ENCODE data around the gene NIM1K. TPM values are rescaled to one million over a fixed set of nuclear protein-coding genes. Genes with fewer than 3 reads are reported as not detected.

NIM1K gene
- total RNA-seq, 1 donor from 2014 or later, result 0.25 TPM

GRCh38 chr5:43236653-43237355, 44.8 kb downstream of the NIM1K start:
- no peak for DNase-seq
- no peak overlapping the region for H3K27ac ChIP-seq (replicated peaks)
- no peaks in the 10 kb centered on the region for H3K4me1 ChIP-seq
- intact Hi-C loops (cut with micrococcal nuclease), result no loop called here
- TF ChIP-seq CTCF (IDR thresholded peaks at IDR 0.05; ENCODE audit: borderline replicate concordance), result no peak
- no peaks in the 10 kb centered on the region for H3K9me3 ChIP-seq (replicated peaks)
- no peaks in the 10 kb centered on the region for H3K27me3 ChIP-seq (ENCODE audit: low read depth)
- H3K36me3 ChIP-seq, result no peaks in the 10 kb centered on the region
- no peak overlapping the region for H3K4me3 ChIP-seq

DNA sequence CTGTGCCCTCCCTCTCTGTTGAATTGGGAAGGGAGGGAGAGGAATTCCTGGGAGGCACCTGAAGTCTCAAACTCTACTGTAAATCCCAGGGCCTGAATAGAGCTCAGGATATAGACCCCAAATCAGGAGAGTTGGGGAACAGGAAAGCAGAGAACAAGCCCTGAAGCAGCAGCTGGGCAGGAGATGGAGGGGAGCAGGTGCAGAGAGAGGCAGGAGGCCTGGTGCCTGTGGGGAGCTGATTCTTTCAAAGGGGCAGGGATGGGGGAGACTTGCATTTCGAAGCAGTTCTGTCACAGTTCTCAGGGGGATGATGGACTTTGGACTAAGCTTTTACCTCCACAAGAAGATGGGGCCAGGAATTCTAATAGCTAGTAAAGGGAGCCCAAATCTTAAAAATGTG, 50.2 kb downstream of the NIM1K start:
- Histone ChIP-seq H3K27me3 (ENCODE audit: low read depth) (peaks cover 46% of the 10 kb centered on the region), H3K36me3 (no peaks in the 10 kb centered on the region), H3K4me3 (no peak overlapping the region), H3K4me1 (no peaks in the 10 kb centered on the region), H3K9me3 (replicated peaks) (no peaks in the 10 kb centered on the region), H3K27ac (replicated peaks) (no peak overlapping the region)
- DNase-seq, result no peak
- intact Hi-C loops (cut with micrococcal nuclease), result no loop called here
- no peak for TF ChIP-seq CTCF (IDR thresholded peaks at IDR 0.05; ENCODE audit: borderline replicate concordance)

DNA sequence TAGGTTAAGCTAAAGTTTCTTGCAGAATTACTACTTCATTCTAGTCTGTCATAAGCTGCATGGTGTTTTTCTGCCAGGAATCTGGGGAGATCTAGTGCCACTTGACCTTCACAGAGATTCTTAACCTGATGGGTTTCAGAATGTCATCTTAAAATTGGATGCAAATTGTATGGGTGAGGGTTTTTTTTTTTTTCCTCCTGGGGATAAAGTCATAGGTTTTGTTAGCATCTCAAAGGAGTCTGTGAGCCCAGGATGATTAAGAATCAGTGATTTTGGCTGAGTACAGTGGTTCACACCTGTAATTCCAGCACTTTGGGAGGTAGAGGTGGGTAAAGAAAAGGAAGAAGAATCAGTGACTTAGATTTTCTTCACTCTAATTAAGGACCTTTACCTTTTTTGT, 51.2 kb downstream of the NIM1K start:
- no peak for TF ChIP-seq CTCF (IDR thresholded peaks at IDR 0.05; ENCODE audit: borderline replicate concordance)
- DNase-seq, result no peak
- no peaks in the 10 kb centered on the region for H3K36me3 ChIP-seq
- no peak overlapping the region for H3K4me3 ChIP-seq
- peaks cover 46% of the 10 kb centered on the region for H3K27me3 ChIP-seq (ENCODE audit: low read depth)
- no peaks in the 10 kb centered on the region for H3K4me1 ChIP-seq
- intact Hi-C loops (cut with micrococcal nuclease), result no loop called here
- no peaks in the 10 kb centered on the region for H3K9me3 ChIP-seq (replicated peaks)
- H3K27ac ChIP-seq (replicated peaks), result no peak overlapping the region

DNA sequence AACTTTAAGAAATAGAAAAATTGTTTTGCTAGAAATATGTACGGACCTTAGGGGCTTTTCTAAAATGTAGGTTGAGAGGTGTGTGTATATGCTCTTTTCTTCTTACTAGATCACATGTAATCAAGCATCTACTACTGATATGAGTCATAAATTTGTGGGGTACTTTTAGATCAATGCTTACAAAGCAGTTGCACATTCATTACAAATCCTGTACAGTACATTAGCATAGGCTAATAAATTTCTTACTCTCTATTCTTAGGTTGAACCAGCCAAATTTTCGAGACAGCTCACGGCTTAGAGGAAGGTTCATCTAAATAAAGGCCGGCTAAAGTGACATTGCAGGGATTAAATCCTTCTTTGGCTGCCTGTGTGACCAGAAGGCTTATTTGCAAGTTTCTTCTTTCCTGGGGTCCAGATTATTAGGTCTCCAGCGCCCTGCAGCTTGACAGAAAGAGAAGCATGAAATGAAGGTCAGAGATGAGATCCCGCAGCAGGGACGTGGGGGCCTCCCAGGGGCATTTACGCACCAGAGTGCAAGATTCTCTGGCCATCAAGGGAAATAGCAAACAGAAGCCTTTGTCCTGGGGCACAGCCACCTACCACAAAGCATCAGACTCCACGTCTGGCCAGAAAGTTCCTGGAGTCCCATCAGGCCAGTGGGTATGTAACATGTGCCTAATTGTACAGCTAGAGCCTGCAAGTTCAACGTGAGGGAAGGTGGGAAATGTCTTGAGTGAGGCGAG, 53.0 kb downstream of the NIM1K start:
- intact Hi-C loops (cut with micrococcal nuclease), result no loop called here
- DNase-seq, result no peak
- H3K27me3 ChIP-seq (ENCODE audit: low read depth), result peaks cover 46% of the 10 kb centered on the region
- TF ChIP-seq CTCF (IDR thresholded peaks at IDR 0.05; ENCODE audit: borderline replicate concordance), result no peak
- H3K4me3 ChIP-seq, result no peak overlapping the region
- H3K36me3 ChIP-seq, result no peaks in the 10 kb centered on the region
- H3K27ac ChIP-seq (replicated peaks), result no peak overlapping the region
- H3K9me3 ChIP-seq (replicated peaks), result no peaks in the 10 kb centered on the region
- H3K4me1 ChIP-seq, result no peaks in the 10 kb centered on the region

GRCh38 chr5:43245724-43246385, 53.8 kb downstream of the NIM1K start:
- Histone ChIP-seq H3K4me3 (no peak overlapping the region), H3K27ac (replicated peaks) (no peak overlapping the region), H3K36me3 (no peaks in the 10 kb centered on the region), H3K27me3 (ENCODE audit: low read depth) (peaks cover 46% of the 10 kb centered on the region), H3K4me1 (no peaks in the 10 kb centered on the region), H3K9me3 (replicated peaks) (no peaks in the 10 kb centered on the region)
- intact Hi-C loops (cut with micrococcal nuclease), result no loop called here
- TF ChIP-seq CTCF (IDR thresholded peaks at IDR 0.05; ENCODE audit: borderline replicate concordance), result no peak
- no peak for DNase-seq
